CD1c-positive myeloid dendritic cell (primary cell): ENCODE measurements around the gene ZNF212.
A peak's percentile ranks its signal among the peaks of the same experiment; 100 is the strongest.

Source experiments
- DNase-seq: peaks from one replicate; pipeline ENCODE4 v3.0.0-alpha.2; 2016; ENCODE audit errors: extremely low spot score

ZNF212 gene

GRCh38 chr7:149284850-149285585 lies 45.6 kb downstream of the ZNF212 start:
- peak; percentile 93 for DNase-seq

GRCh38 chr7:149285603-149286002 lies 46.2 kb downstream of the ZNF212 start:
- DNase-seq, result no peak

- DNase-seq, result no peak
Observed at GRCh38 chr7:149286811-149287400, 47.5 kb downstream of the ZNF212 start.

GRCh38 chr7:149287622-149288021 lies 48.2 kb downstream of the ZNF212 start:
- DNase-seq, result no peak

- DNase-seq, result no peak
Observed at GRCh38 chr7:149289262-149289661, 49.8 kb downstream of the ZNF212 start.

- no peak for DNase-seq
Observed at GRCh38 chr7:149289856-149290255, 50.4 kb downstream of the ZNF212 start.

- no peak for DNase-seq
Observed at GRCh38 chr7:149291036-149291780, 51.8 kb downstream of the ZNF212 start.

GRCh38 chr7:149291781-149292461 lies 52.5 kb downstream of the ZNF212 start:
- no peak for DNase-seq

GRCh38 chr7:149292462-149292823 lies 53.0 kb downstream of the ZNF212 start:
- no peak for DNase-seq

- no peak for DNase-seq
Observed at GRCh38 chr7:149293338-149293737, 53.9 kb downstream of the ZNF212 start.

- no peak for DNase-seq
Observed at GRCh38 chr7:149293946-149294633, 54.6 kb downstream of the ZNF212 start.

- no peak for DNase-seq
Observed at GRCh38 chr7:149294634-149295480, 55.4 kb downstream of the ZNF212 start.

- no peak for DNase-seq
Observed at GRCh38 chr7:149295481-149295850, 56.0 kb downstream of the ZNF212 start.

GRCh38 chr7:149296368-149296767 lies 56.9 kb downstream of the ZNF212 start:
- no peak for DNase-seq

- DNase-seq, result no peak
Observed at GRCh38 chr7:149297034-149297755, 57.7 kb downstream of the ZNF212 start.

- DNase-seq, result no peak
Observed at GRCh38 chr7:149300620-149301285, 61.3 kb downstream of the ZNF212 start.

- no peak for DNase-seq
Observed at GRCh38 chr7:149302222-149302621, 62.8 kb downstream of the ZNF212 start.

- no peak for DNase-seq
Observed at GRCh38 chr7:149302865-149303264, 63.4 kb downstream of the ZNF212 start.

GRCh38 chr7:149304006-149304405 lies 64.6 kb downstream of the ZNF212 start:
- no peak for DNase-seq
